H1 (cell line): ENCODE data around the gene EXTL1. TPM values are rescaled to one million over a fixed set of nuclear protein-coding genes. Genes with fewer than 3 reads are reported as not detected.

Experiments
- CTCF ChIA-PET: fragments of 300-600 bp; sonication (Branson Sonifier 250); formaldehyde crosslinking; loops from one replicate; lab custom pipeline; 2021; ENCODE audit not compliant: partially characterized antibody; lab: Charles Lee
- POLR2A ChIA-PET: fragments of 300-600 bp; sonication (Branson Sonifier 250); formaldehyde crosslinking; loops from one replicate; lab custom pipeline; 2021; ENCODE audit warnings: inconsistent platforms; ENCODE audit not compliant: partially characterized antibody; lab: Charles Lee
- DNase-seq, 2 experiments: peaks; one replicate each; pipeline versions ENCODE4 v3.0.0 to v3.0.0-alpha.2; 2010 to 2022; ENCODE audit warnings: low spot score in 2 of 2, low read depth in 1 of 2, mixed read lengths in 1 of 2
- FAIRE-seq: peaks from 2 replicates; lab custom pipeline; 2011; peaks lifted over from hg19 to GRCh38; lab: Jason Lieb, UNC
- H2AFZ ChIP-seq: 2 replicates; pipeline ENCODE4 v1.8.1; 2012; ENCODE audit warnings: low read length, inconsistent platforms
- H2AK5ac ChIP-seq: 2 replicates; pipeline ENCODE4 v1.6.1; 2013; ENCODE audit warnings: low read depth, low read length
- H2BK120ac ChIP-seq: replicated peaks from 2 replicates; pipeline ENCODE3; 2013; ENCODE audit warnings: low read depth, low read length, inconsistent platforms
- H2BK12ac ChIP-seq: 2 replicates; pipeline ENCODE4 v1.6.1; 2013; ENCODE audit warnings: low read depth, low read length
- H2BK15ac ChIP-seq: 2 replicates; pipeline ENCODE4 v1.6.1; 2013; ENCODE audit warnings: low read length
- H2BK20ac ChIP-seq: 2 replicates; pipeline ENCODE4 v1.6.1; 2013; ENCODE audit warnings: low read length
- H2BK5ac ChIP-seq: 2 replicates; pipeline ENCODE4 v1.6.1; 2013; ENCODE audit warnings: low read depth, low read length
- H3K14ac ChIP-seq: 2 replicates; pipeline ENCODE4 v1.6.1; 2013; ENCODE audit warnings: inconsistent platforms; ENCODE audit not compliant: insufficient read length
- H3K18ac ChIP-seq: 2 replicates; pipeline ENCODE4 v1.6.1; 2013; ENCODE audit warnings: low read length; ENCODE audit errors: extremely low read depth
- H3K23ac ChIP-seq: 2 replicates; pipeline ENCODE4 v1.6.1; 2013; ENCODE audit warnings: inconsistent platforms; ENCODE audit not compliant: insufficient read length
- H3K23me2 ChIP-seq: 2 replicates; pipeline ENCODE4 v1.6.1; 2013; ENCODE audit warnings: low read depth, low read length
- H3K27ac ChIP-seq: 2 replicates; pipeline ENCODE4 v1.6.1; 2011; ENCODE audit warnings: low read depth, low read length, inconsistent platforms
- H3K27me3 ChIP-seq, 4 experiments: replicated peaks in 1 of 4; 1 replicate in 1 of 4; 2 replicates in 3 of 4; pipeline versions ENCODE4 v1.6.1 to v1.8.1; 2011 to 2013; ENCODE audit warnings: low read length in 3 of 4, mild to moderate bottlenecking in 3 of 4, inconsistent platforms in 2 of 4, mixed read lengths in 2 of 4, moderate library complexity in 1 of 4; ENCODE audit not compliant: control insufficient read depth in 3 of 4, insufficient read depth in 3 of 4; ENCODE audit errors: extremely low read depth in 1 of 4
- H3K36me3 ChIP-seq, 4 experiments: 2 replicates each; pipeline versions ENCODE4 v1.6.1 to v1.8.1; 2011 to 2013; ENCODE audit warnings: mild to moderate bottlenecking in 4 of 4, low read length in 3 of 4, moderate library complexity in 2 of 4, control low read depth in 1 of 4, inconsistent platforms in 1 of 4; ENCODE audit not compliant: insufficient read depth in 4 of 4, control insufficient read depth in 2 of 4
- H3K4ac ChIP-seq: replicated peaks from 2 replicates; pipeline ENCODE3; 2013; ENCODE audit warnings: low read length, low read depth, mixed read lengths, inconsistent platforms; ENCODE audit not compliant: insufficient read length
- H3K4me1 ChIP-seq, 4 experiments: replicated peaks in 1 of 4; 1 replicate in 1 of 4; 2 replicates in 3 of 4; pipeline versions ENCODE4 v1.6.1 to v1.8.1; 2011 to 2013; ENCODE audit warnings: low read length in 3 of 4, inconsistent platforms in 2 of 4, mixed read lengths in 1 of 4; ENCODE audit not compliant: insufficient read depth in 4 of 4, control insufficient read depth in 3 of 4
- H3K4me2 ChIP-seq, 2 experiments: 2 replicates each; pipeline versions ENCODE4 v1.6.1 to v1.8.1; 2011 to 2013; ENCODE audit warnings: low read depth in 2 of 2, low read length in 2 of 2, control low read depth in 1 of 2, inconsistent platforms in 1 of 2, mild to moderate bottlenecking in 1 of 2; ENCODE audit not compliant: insufficient read depth in 1 of 2
- H3K4me3 ChIP-seq, 4 experiments: fragments of 200-600, 300-600 bp in 1 of 4; sonication (generic), shearing (Covaris generic), sonication (Bioruptor Twin) in 1 of 4; 2 replicates each; pipeline versions ENCODE4 v1.5.1 to v1.8.1; 2011 to 2016; ENCODE audit warnings: low read length in 4 of 4, low read depth in 3 of 4, control low read depth in 2 of 4, inconsistent platforms in 2 of 4, mild to moderate bottlenecking in 2 of 4, mixed read lengths in 1 of 4, moderate library complexity in 1 of 4; ENCODE audit not compliant: insufficient read depth in 2 of 4; ENCODE audit errors: extremely low read depth in 1 of 4
- H3K56ac ChIP-seq: replicated peaks from 2 replicates; pipeline ENCODE3; 2013; ENCODE audit warnings: low read depth, mild to moderate bottlenecking, mixed read lengths, low read length, inconsistent platforms; ENCODE audit not compliant: insufficient read length
- H3K79me1 ChIP-seq: 2 replicates; pipeline ENCODE4 v1.6.1; 2013; ENCODE audit warnings: low read depth, low read length, control low read depth
- H3K79me2 ChIP-seq, 2 experiments: 2 replicates each; pipeline versions ENCODE4 v1.6.1 to v1.8.1; 2012 to 2013; ENCODE audit warnings: low read length in 2 of 2, mild to moderate bottlenecking in 2 of 2, inconsistent platforms in 1 of 2; ENCODE audit not compliant: insufficient read depth in 2 of 2, control insufficient read depth in 1 of 2
- H3K9ac ChIP-seq, 4 experiments: replicated peaks in 1 of 4; 1 replicate in 1 of 4; 2 replicates in 3 of 4; pipeline versions ENCODE4 v1.6.1 to v1.8.1; 2011 to 2013; ENCODE audit warnings: low read depth in 3 of 4, low read length in 3 of 4, control low read depth in 2 of 4, mild to moderate bottlenecking in 2 of 4, moderate library complexity in 2 of 4, inconsistent platforms in 1 of 4; ENCODE audit errors: extremely low read depth in 1 of 4
- H3K9me3 ChIP-seq, 2 experiments: 2 replicates each; pipeline versions ENCODE4 v1.6.1 to v1.8.1; 2012 to 2013; ENCODE audit warnings: mild to moderate bottlenecking in 2 of 2, moderate library complexity in 2 of 2, control low read depth in 1 of 2, inconsistent platforms in 1 of 2, low read depth in 1 of 2, low read length in 1 of 2, mixed read lengths in 1 of 2; ENCODE audit not compliant: insufficient read depth in 2 of 2
- H4K20me1 ChIP-seq, 2 experiments: replicated peaks in 1 of 2; 2 replicates each; pipeline versions ENCODE3 to v1.8.1; 2011 to 2013; ENCODE audit warnings: inconsistent platforms in 2 of 2, low read length in 2 of 2, mild to moderate bottlenecking in 1 of 2; ENCODE audit not compliant: insufficient read depth in 2 of 2, control insufficient read depth in 1 of 2
- H4K5ac ChIP-seq: 2 replicates; pipeline ENCODE4 v1.6.1; 2013; ENCODE audit warnings: low read length, low read depth, mixed read lengths, inconsistent platforms; ENCODE audit not compliant: insufficient read length
- H4K8ac ChIP-seq: 2 replicates; pipeline ENCODE4 v1.8.0; 2013; ENCODE audit warnings: mild to moderate bottlenecking, moderate library complexity, low read length, inconsistent platforms; ENCODE audit not compliant: insufficient read depth; ENCODE audit errors: extremely low read depth
- H4K91ac ChIP-seq: replicated peaks from 2 replicates; pipeline ENCODE3; 2013; ENCODE audit warnings: low read length, mixed read lengths, inconsistent platforms; ENCODE audit not compliant: insufficient read length
- CREB1 ChIP-seq: IDR thresholded peaks from 2 replicates; pipeline ENCODE4 v1.6.1; 2012; ENCODE audit warnings: inconsistent platforms
- WGBS, 2 experiments: shearing (Covaris generic) in 1 of 2; methylation state at CpG; one replicate each; pipeline versions ENCODE4 v1.1.6 to v1.1.7; 2013 to 2015; ENCODE audit warnings: low lambda C conversion rate in 2 of 2, mixed read lengths in 2 of 2, inconsistent platforms in 1 of 2, low coverage in 1 of 2, missing lambda C conversion rate in 1 of 2; ENCODE audit not compliant: insufficient replicate concordance in 2 of 2, insufficient coverage in 1 of 2, insufficient read length in 1 of 2; ENCODE audit errors: extremely low coverage in 1 of 2, missing lambda C conversion rate in 1 of 2; 5-methylcytosine and 5-hydroxymethylcytosine counted together
- polyA plus RNA-seq, 7 experiments: library from polyadenylated mRNA; depleted of rRNA in 3 of 7; stranded (reverse) in 5 of 7; unstranded in 2 of 7; fragments of >200 nt in 5 of 7; fragments of 200-250 nt in 2 of 7; gene quantifications; 1 replicate in 5 of 7; 2 replicates in 1 of 7; 4 replicates in 1 of 7; pipeline versions ENCODE4 v1.2.1 to v1.2.3, GENCODE V29; 2011 to 2013; ENCODE audit warnings: missing spikeins in 2 of 7, mixed read lengths in 2 of 7
- total RNA-seq: library from RNA; stranded (reverse); fragmentation: NEBNext Ultra II Directional; extraction: Animal tissue kit (Norgen Biotek cat#: 25700); gene quantifications from 2 replicates; pipeline ENCODE4 v1.2.1, GENCODE V29; 2021

EXTL1 gene
- total and polyA plus RNA-seq, 2 of the 8 experiments (the other 6 are each of a cell fraction or from before 2014, with no cell fraction given) = 0.89 to 1.2 TPM

- Histone ChIP-seq H4K20me1 (no peaks in the 10 kb centered on the region), H3K23me2 (peaks cover 3% of the 10 kb centered on the region; the same call in 1 of the 2 replicates), H3K4me1 (peaks cover 0 to 16% (median 12%) of the 10 kb centered on the region in 4 experiments; a peak in 6 of 7 replicates), H2BK5ac (0 out of 2 replicates have a peak overlapping the region, but pooled peaks have one; percentile 81), H4K5ac (no peak overlapping the region), H2AK5ac (no peak overlapping the region), H3K23ac (no peak overlapping the region), H2AFZ (no peak overlapping the region), H2BK12ac (no peak overlapping the region), H3K9me3 (no peaks in the 10 kb centered on the region), H2BK20ac (no peak overlapping the region), H2BK15ac (no peak overlapping the region), H4K91ac (no peak overlapping the region), H3K4me3 (peak overlapping the region in 1 of 4 experiments; percentile 55; a peak in 2 of 8 replicates), H3K36me3 (no peaks in the 10 kb centered on the region), H3K79me2 (no peaks in the 10 kb centered on the region), H3K27ac (no peak overlapping the region), H3K27me3 (no peaks in the 10 kb centered on the region), H3K56ac (no peak overlapping the region), H3K4ac (no peak overlapping the region), H2BK120ac (no peak overlapping the region), H3K79me1 (no peaks in the 10 kb centered on the region), H4K8ac (no peak overlapping the region), H3K14ac (no peak overlapping the region), H3K9ac (no peak overlapping the region), H3K18ac (no peak overlapping the region), H3K4me2 (peak overlapping the region; percentile 74 to 89; a peak in 1 of 4 replicates)
- no peak for TF ChIP-seq CREB1
- DNase-seq (no peak), FAIRE-seq (no peak)
- CTCF ChIA-PET = interaction anchor here (0.6 to 6.4 kb wide), 8 partner anchors 8 to 182 kb away, joined by 3 to 46 read pairs (median 10); partner anchors contain the start of gene PAFAH2
- WGBS, 2 experiments = 88% methylated on average over 8 of the region's 8 CpGs; no CpG with 5 or more reads in 1 of the 2 experiments
- POLR2A ChIA-PET = interaction anchor here (0.7 to 1.9 kb wide), 6 partner anchors 9 to 1634 kb away, joined by 3 to 5 read pairs (median 4); partner anchors contain the start of gene PAFAH2
Measured at GRCh38 chr1:26022404-26022779, 817 bp downstream of the EXTL1 start.
